IMR-90 (cell line): ENCODE data around the gene COPZ1. TPM values are rescaled to one million over a fixed set of nuclear protein-coding genes. Genes with fewer than 3 reads are reported as not detected.
A peak's percentile ranks its signal among the peaks of the same experiment; 100 is the strongest.

Experiments
- ATAC-seq: fragments of 200-7000 bp; cut with Tn5 transposase; 2 replicates; pipeline ENCODE4 v1.9.1; 2020; ENCODE audit warnings: low read depth, mild to moderate bottlenecking, moderate library complexity
- BruUV-seq: library from RNA; stranded (reverse); fragments of 400-500 nt; replicated peaks from 2 replicates; lab custom pipeline; 2021; lab: Mats Ljungman, UMichigan
- CTCF ChIA-PET: fragments of 300-600 bp; formaldehyde crosslinking; extraction: SDS; loops from one replicate; lab custom pipeline; 2021; ENCODE audit warnings: antibody characterized with exemption; lab: Yijun Ruan, JAX
- POLR2A ChIA-PET: fragments of 300-600 bp; sonication (Branson Sonifier 250); formaldehyde crosslinking; loops from one replicate; lab custom pipeline; 2022; ENCODE audit warnings: antibody characterized with exemption; ENCODE audit not compliant: unreplicated experiment; lab: Charles Lee
- DNase-seq: peaks from one replicate; pipeline ENCODE4 v3.0.0; 2013
- H2AFZ ChIP-seq: replicated peaks from 2 replicates; pipeline ENCODE3; 2013; ENCODE audit warnings: low read length, mild to moderate bottlenecking; ENCODE audit not compliant: poor library complexity
- H2AK5ac ChIP-seq: 2 replicates; pipeline ENCODE4 v1.6.1; 2013; ENCODE audit warnings: low read depth, low read length, inconsistent platforms
- H2AK9ac ChIP-seq: replicated peaks from 2 replicates; pipeline ENCODE3; 2013; ENCODE audit warnings: mild to moderate bottlenecking, low read depth, low read length, moderate library complexity; ENCODE audit not compliant: poor library complexity
- H2BK120ac ChIP-seq: 2 replicates; pipeline ENCODE4 v1.6.1; 2013; ENCODE audit warnings: low read depth, low read length, inconsistent platforms
- H2BK15ac ChIP-seq: 3 replicates; pipeline ENCODE4 v1.6.1; 2013; ENCODE audit warnings: low read depth, low read length, inconsistent platforms
- H2BK20ac ChIP-seq: 2 replicates; pipeline ENCODE4 v1.6.1; 2013; ENCODE audit warnings: low read depth, mild to moderate bottlenecking, inconsistent platforms, low read length, moderate library complexity
- H2BK5ac ChIP-seq: 2 replicates; pipeline ENCODE4 v1.6.1; 2013; ENCODE audit warnings: mild to moderate bottlenecking, low read depth, low read length, inconsistent platforms; ENCODE audit not compliant: poor library complexity, severe bottlenecking
- H3K14ac ChIP-seq: replicated peaks from 2 replicates; pipeline ENCODE4 v1.6.1; 2013; ENCODE audit warnings: low read depth, low read length, inconsistent platforms
- H3K18ac ChIP-seq: 2 replicates; pipeline ENCODE4 v1.6.1; 2013; ENCODE audit warnings: low read depth, low read length, control low read depth
- H3K23ac ChIP-seq: 2 replicates; pipeline ENCODE4 v1.6.1; 2013; ENCODE audit warnings: low read depth, low read length, inconsistent platforms
- H3K27ac ChIP-seq: 2 replicates; pipeline ENCODE4 v1.5.1; 2013; ENCODE audit warnings: mild to moderate bottlenecking, control low read depth, low read length; ENCODE audit not compliant: insufficient read depth
- H3K27me3 ChIP-seq: 2 replicates; pipeline ENCODE4 v1.6.1; 2013; ENCODE audit warnings: low read length; ENCODE audit not compliant: control insufficient read depth, insufficient read depth
- H3K36me3 ChIP-seq: 2 replicates; pipeline ENCODE4 v1.6.1; 2013; ENCODE audit warnings: low read length, mixed read lengths; ENCODE audit not compliant: control insufficient read depth, insufficient read depth
- H3K4ac ChIP-seq: 2 replicates; pipeline ENCODE4 v1.6.1; 2013; ENCODE audit warnings: low read depth, low read length, inconsistent platforms
- H3K4me1 ChIP-seq: 2 replicates; pipeline ENCODE4 v1.6.1; 2013; ENCODE audit warnings: low read length, mixed read lengths; ENCODE audit not compliant: control insufficient read depth, insufficient read depth
- H3K4me2 ChIP-seq: 2 replicates; pipeline ENCODE4 v1.6.1; 2013; ENCODE audit warnings: low read depth, mild to moderate bottlenecking, control low read depth, low read length, moderate library complexity
- H3K4me3 ChIP-seq: 2 replicates; pipeline ENCODE4 v1.5.1; 2013; ENCODE audit warnings: low read depth, mild to moderate bottlenecking, control low read depth, low read length, moderate library complexity; ENCODE audit not compliant: insufficient read depth
- H3K56ac ChIP-seq: 2 replicates; pipeline ENCODE4 v1.6.1; 2013; ENCODE audit warnings: low read length, inconsistent platforms; ENCODE audit not compliant: insufficient read depth; ENCODE audit errors: extremely low read depth
- H3K79me1 ChIP-seq, 2 experiments: 2 replicates each; pipeline ENCODE4 v1.6.1; 2013; ENCODE audit warnings: low read length in 2 of 2, inconsistent platforms in 1 of 2, low read depth in 1 of 2
- H3K9ac ChIP-seq: 2 replicates; pipeline ENCODE4 v1.6.1; 2013; ENCODE audit warnings: low read depth, low read length, control low read depth
- H3K9me1 ChIP-seq: 2 replicates; pipeline ENCODE4 v1.6.1; 2013; ENCODE audit warnings: low read length, inconsistent platforms; ENCODE audit not compliant: insufficient read depth
- H3K9me3 ChIP-seq: 2 replicates; pipeline ENCODE4 v1.6.1; 2013; ENCODE audit warnings: low read length; ENCODE audit not compliant: control insufficient read depth, insufficient read depth
- H4K20me1 ChIP-seq: 2 replicates; pipeline ENCODE4 v1.6.1; 2013; ENCODE audit warnings: low read length, inconsistent platforms; ENCODE audit not compliant: insufficient read depth
- H4K5ac ChIP-seq: 2 replicates; pipeline ENCODE4 v1.6.1; 2013; ENCODE audit warnings: mild to moderate bottlenecking, low read depth, low read length, control low read depth
- H4K8ac ChIP-seq, 2 experiments: 2 replicates each; pipeline ENCODE4 v1.6.1; 2013; ENCODE audit warnings: low read depth in 2 of 2, low read length in 2 of 2, control low read depth in 1 of 2, inconsistent platforms in 1 of 2
- H4K91ac ChIP-seq: 2 replicates; pipeline ENCODE4 v1.6.1; 2013; ENCODE audit warnings: low read depth, low read length, inconsistent platforms; ENCODE audit not compliant: insufficient read depth
- RFX5 ChIP-seq: IDR thresholded peaks from 2 replicates; pipeline ENCODE4 v1.8.0; 2012; ENCODE audit warnings: low read depth, mild to moderate bottlenecking, low read length, moderate library complexity
- USF2 ChIP-seq: fragments of 150-350 bp; IDR thresholded peaks from 2 replicates; pipeline ENCODE4 v1.6.1; 2017; ENCODE audit warnings: mild to moderate bottlenecking, antibody characterized with exemption, low read length, low read depth
- WGBS, 2 experiments: methylation state at CpG; one replicate each; pipeline versions ENCODE4 v1.1.5 to v1.1.7; 2013; ENCODE audit warnings: missing lambda C conversion rate in 2 of 2; ENCODE audit not compliant: insufficient read length in 1 of 2; ENCODE audit errors: extremely low coverage in 2 of 2; 5-methylcytosine and 5-hydroxymethylcytosine counted together
- dilution Hi-C: fragments of 300-500 bp; cut with HindIII; formaldehyde crosslinking; loops from one replicate; pipeline ENCODE4 v1.14.3; 2018; ENCODE audit warnings: low sequenced_read_pairs; ENCODE audit not compliant: unreplicated experiment
- in situ Hi-C: fragments of 300-500 bp; cut with MboI; formaldehyde crosslinking; loops from 3 replicates; pipeline ENCODE4 v1.14.3; 2019; ENCODE audit warnings: low sequenced_read_pairs, inconsistent platforms, mixed read lengths
- intact Hi-C: fragments of 100-400 bp; cut with micrococcal nuclease; formaldehyde crosslinking; loops from 2 replicates; pipeline ENCODE4 v1.10.0; 2022
- polyA plus RNA-seq, 3 experiments: library from polyadenylated mRNA; depleted of rRNA; stranded (reverse); fragments of >200 nt; gene quantifications; 2 replicates each; pipeline ENCODE4 v1.2.3, GENCODE V29; 2012; ENCODE audit warnings: low replicate concordance in 1 of 3
- total RNA-seq: library from RNA; depleted of rRNA; stranded (reverse); fragments of >200 nt; gene quantifications from 2 replicates; pipeline ENCODE4 v1.2.3, GENCODE V29; 2012

Gene COPZ1
- total and polyA plus RNA-seq, 2 of the 4 experiments (the other 2 are of a cell fraction) = 187 to 382 TPM

- no peak overlapping the region for H4K91ac ChIP-seq
- H3K14ac ChIP-seq = peak overlapping the region; percentile 77; the same call in 1 of the 2 replicates
- H3K18ac ChIP-seq = no peak overlapping the region
- peaks cover 21% of the 10 kb centered on the region; the same call in 1 of the 2 replicates for H4K20me1 ChIP-seq
- peak; percentile 45 for TF ChIP-seq USF2
- TF ChIP-seq RFX5 = no peak
- H3K27me3 ChIP-seq = no peaks in the 10 kb centered on the region
- peaks cover 10% of the 10 kb centered on the region for H3K9me1 ChIP-seq
- no peak overlapping the region for H2BK120ac ChIP-seq
- BruUV-seq = no TSS peak
- H3K79me1 ChIP-seq = peaks cover 14 to 68% of the 10 kb centered on the region in 2 experiments; a peak in 3 of 4 replicates
- intact Hi-C loops (no loop called here), dilution Hi-C loops (no loop called here), in situ Hi-C loops (no loop called here)
- no peak for ATAC-seq
- H3K27ac ChIP-seq = no peak overlapping the region
- no peak overlapping the region for H2AFZ ChIP-seq
- POLR2A ChIA-PET = no interaction called here
- CTCF ChIA-PET = interaction anchor here (0.6 kb wide), 1 partner anchor 110 kb away, joined by 3 read pairs; no protein-coding TSS in a partner anchor
- H4K8ac ChIP-seq = no peak overlapping the region
- H2BK5ac ChIP-seq = no peak overlapping the region
- no peak overlapping the region for H3K56ac ChIP-seq
- H2BK20ac ChIP-seq = no peak overlapping the region
- H3K4me2 ChIP-seq = 0 out of 2 replicates have a peak overlapping the region, but pooled peaks have one; percentile 9
- H3K4ac ChIP-seq = no peak overlapping the region; the same call in 1 of the 2 replicates
- peak overlapping the region; percentile 84 for H3K23ac ChIP-seq
- H3K36me3 ChIP-seq = 0 out of 2 replicates have a peak, but pooled peaks cover 4% of the 10 kb centered on the region
- H3K9ac ChIP-seq = no peak overlapping the region
- H3K4me3 ChIP-seq = no peak overlapping the region
- no CpG with 5 or more reads among the region's 6 CpGs for WGBS, 2 experiments
- H2AK5ac ChIP-seq = no peak overlapping the region
- no peak overlapping the region for H4K5ac ChIP-seq
- no peaks in the 10 kb centered on the region for H3K9me3 ChIP-seq
- no peak for DNase-seq
- no peak overlapping the region for H2AK9ac ChIP-seq
- H3K4me1 ChIP-seq = peaks cover 7% of the 10 kb centered on the region
- no peak overlapping the region; the same call in 2 of the 3 replicates for H2BK15ac ChIP-seq
These were observed 3.8 kb downstream of the COPZ1 start for GRCh38 chr12:54328595-54329337.
